ENCODE measurements around the gene P2RX5.
A peak's percentile ranks its signal among the peaks of the same experiment; 100 is the strongest.

The P2RX5 gene, protein sequence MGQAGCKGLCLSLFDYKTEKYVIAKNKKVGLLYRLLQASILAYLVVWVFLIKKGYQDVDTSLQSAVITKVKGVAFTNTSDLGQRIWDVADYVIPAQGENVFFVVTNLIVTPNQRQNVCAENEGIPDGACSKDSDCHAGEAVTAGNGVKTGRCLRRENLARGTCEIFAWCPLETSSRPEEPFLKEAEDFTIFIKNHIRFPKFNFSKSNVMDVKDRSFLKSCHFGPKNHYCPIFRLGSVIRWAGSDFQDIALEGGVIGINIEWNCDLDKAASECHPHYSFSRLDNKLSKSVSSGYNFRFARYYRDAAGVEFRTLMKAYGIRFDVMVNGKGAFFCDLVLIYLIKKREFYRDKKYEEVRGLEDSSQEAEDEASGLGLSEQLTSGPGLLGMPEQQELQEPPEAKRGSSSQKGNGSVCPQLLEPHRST

DNA sequence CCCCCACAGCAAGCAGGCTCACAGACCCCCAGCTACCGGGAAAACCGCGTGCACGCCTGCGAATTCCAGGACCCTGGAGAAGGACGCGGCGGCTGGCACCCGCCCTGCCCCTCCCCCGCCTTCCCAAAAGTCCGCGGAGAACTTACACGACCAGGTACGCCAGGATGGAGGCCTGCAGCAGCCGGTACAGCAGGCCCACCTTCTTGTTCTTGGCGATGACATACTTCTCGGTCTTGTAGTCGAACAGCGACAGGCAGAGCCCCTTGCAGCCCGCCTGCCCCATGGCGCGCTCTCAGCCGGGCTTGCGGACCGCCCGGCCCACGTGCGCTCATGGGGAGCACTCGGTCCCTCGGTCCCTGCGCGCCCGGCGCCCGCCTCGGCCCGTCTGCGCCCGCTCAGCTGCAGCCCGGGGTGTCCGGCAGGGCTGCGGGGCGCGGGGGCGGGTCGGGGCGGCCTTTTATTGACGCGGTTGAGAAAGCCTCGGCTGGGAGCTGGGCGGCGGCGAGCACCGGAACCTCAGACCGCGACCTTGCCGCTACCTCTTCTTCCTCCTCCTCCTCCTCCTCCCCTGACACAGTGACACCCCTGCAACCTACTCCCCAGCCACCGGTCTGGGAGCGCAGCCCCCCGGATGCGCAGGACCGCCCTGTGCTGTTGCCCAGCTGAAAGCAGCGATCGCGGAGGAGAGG lies at the start of gene P2RX5:
Gene P2RX5 (minus strand): TSS at position 433 of the 689 bp plus-strand sequence. CDS start 150 bp downstream, at position 283.
- TF ChIP-seq, protein P1, sequence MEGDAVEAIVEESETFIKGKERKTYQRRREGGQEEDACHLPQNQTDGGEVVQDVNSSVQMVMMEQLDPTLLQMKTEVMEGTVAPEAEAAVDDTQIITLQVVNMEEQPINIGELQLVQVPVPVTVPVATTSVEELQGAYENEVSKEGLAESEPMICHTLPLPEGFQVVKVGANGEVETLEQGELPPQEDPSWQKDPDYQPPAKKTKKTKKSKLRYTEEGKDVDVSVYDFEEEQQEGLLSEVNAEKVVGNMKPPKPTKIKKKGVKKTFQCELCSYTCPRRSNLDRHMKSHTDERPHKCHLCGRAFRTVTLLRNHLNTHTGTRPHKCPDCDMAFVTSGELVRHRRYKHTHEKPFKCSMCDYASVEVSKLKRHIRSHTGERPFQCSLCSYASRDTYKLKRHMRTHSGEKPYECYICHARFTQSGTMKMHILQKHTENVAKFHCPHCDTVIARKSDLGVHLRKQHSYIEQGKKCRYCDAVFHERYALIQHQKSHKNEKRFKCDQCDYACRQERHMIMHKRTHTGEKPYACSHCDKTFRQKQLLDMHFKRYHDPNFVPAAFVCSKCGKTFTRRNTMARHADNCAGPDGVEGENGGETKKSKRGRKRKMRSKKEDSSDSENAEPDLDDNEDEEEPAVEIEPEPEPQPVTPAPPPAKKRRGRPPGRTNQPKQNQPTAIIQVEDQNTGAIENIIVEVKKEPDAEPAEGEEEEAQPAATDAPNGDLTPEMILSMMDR (IDR thresholded peaks at IDR 0.05; ENCODE audit: control insufficient read depth, extremely low read depth, insufficient read depth) = no peak
- no peak for DNase-seq (ENCODE audit: low read depth)
- H3K4me3 ChIP-seq (ENCODE audit: low read depth, low read length) = peak within 1 kb of the TSS; percentile 50

DNA sequence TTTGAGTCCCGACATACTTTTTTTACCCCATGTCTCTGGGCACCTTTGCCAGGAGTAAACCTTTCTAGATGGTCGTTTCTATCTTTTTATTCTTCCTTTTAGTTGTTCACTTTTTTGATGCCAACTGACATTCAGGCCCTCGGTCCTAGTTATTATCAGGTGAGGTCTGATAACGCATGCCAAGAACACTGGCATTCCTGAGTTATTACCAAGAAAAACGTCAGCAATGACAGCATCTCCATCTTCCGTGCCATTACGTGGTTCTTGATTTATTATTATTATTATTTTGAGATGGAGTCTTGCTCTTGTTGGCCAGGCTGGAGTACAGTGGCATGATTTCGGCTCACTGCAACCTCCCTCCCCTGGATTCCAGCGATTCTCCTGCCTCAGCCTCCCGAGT lies 49.1 kb upstream of the P2RX5 start:
- TF ChIP-seq, protein P1 (IDR thresholded peaks at IDR 0.05; ENCODE audit: control insufficient read depth, extremely low read depth, insufficient read depth) = no peak
- H3K4me3 ChIP-seq (ENCODE audit: low read depth, low read length) = no peak overlapping the region
- DNase-seq (ENCODE audit: low read depth) = no peak

- no peak for DNase-seq (ENCODE audit: low read depth)
- TF ChIP-seq, protein P1 (IDR thresholded peaks at IDR 0.05; ENCODE audit: control insufficient read depth, extremely low read depth, insufficient read depth) = no peak
Observed at GRCh38 chr17:3744014-3744413, 48.1 kb upstream of the P2RX5 start.

GRCh38 chr17:3740611-3741073 lies 44.7 kb upstream of the P2RX5 start:
- TF ChIP-seq, protein P1 (IDR thresholded peaks at IDR 0.05; ENCODE audit: control insufficient read depth, extremely low read depth, insufficient read depth) = no peak
- no peak for DNase-seq (ENCODE audit: low read depth)
- no peak overlapping the region for H3K4me3 ChIP-seq (ENCODE audit: low read depth, low read length)

More at GRCh38 chr17:3744014-3744413, 48.1 kb upstream of the P2RX5 start:
- no peak overlapping the region for H3K4me3 ChIP-seq (ENCODE audit: low read depth, low read length)

GRCh38 chr17:3739422-3740124 lies 43.6 kb upstream of the P2RX5 start:
- TF ChIP-seq, protein P1 (IDR thresholded peaks at IDR 0.05; ENCODE audit: control insufficient read depth, extremely low read depth, insufficient read depth) = no peak
- DNase-seq (ENCODE audit: low read depth) = no peak
- H3K4me3 ChIP-seq (ENCODE audit: low read depth, low read length) = no peak overlapping the region

DNA sequence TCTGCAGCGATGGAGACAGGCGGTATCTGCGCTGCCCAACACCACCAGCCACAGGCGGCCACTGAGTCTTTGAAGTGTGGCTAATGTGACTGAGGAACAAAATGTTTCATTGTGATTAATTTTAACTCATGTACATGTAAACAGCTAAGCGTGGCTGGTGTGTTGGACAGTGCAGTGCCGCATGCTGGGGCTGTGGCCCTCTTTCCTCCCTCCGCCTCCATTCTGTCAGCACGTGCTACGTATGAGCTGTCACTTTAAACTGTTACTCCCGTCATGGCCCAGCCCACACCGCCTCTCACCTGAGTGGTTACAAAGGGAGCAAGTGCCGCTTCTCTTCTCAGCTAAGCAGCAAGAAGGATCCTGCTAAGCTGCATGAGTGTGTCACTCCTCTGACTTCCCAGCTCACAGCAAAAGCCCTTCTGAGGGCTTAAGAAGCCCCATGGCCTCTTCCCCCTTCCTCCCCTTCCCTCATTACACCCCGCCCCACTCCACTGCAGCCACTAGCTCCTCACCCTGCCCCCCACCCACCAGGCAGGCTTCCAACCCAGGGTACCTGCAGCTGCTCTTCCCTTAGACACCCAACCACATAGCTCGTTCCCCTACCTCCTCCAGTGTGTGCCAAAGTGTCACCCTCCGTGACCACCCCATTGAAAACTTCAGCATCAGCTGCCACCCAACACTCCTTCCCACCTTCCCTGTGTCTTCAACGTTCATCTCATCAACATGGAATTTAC lies 42.8 kb upstream of the P2RX5 start:
- no peak overlapping the region for H3K4me3 ChIP-seq (ENCODE audit: low read depth, low read length)
- TF ChIP-seq, protein P1 (IDR thresholded peaks at IDR 0.05; ENCODE audit: control insufficient read depth, extremely low read depth, insufficient read depth) = no peak
- no peak for DNase-seq (ENCODE audit: low read depth)

Data from LNCaP clone FGC (cell line).